ENCODE data around the gene PRKCE.

Gene PRKCE

GRCh38 chr2:45797451-45798230, 146.2 kb downstream of the PRKCE start:
- no peaks in the 10 kb centered on the region for H3K9me3 Mint-ChIP-seq
- H3K4me3 Mint-ChIP-seq: no peak overlapping the region
- H3K27me3 Mint-ChIP-seq (ENCODE audit: low read depth): peaks cover 20% of the 10 kb centered on the region
- no peaks in the 10 kb centered on the region for H3K36me3 Mint-ChIP-seq (ENCODE audit: low read depth)
- TF ChIP-seq CTCF (IDR thresholded peaks at IDR 0.05; ENCODE audit: unreplicated experiment in 3 of 3): no peak
- H3K27ac Mint-ChIP-seq: no peak overlapping the region
- H3K4me1 Mint-ChIP-seq: peaks cover 26% of the 10 kb centered on the region

- Mint-ChIP-seq H3K27me3 (ENCODE audit: low read depth) (peaks cover 15% of the 10 kb centered on the region), H3K4me3 (no peak overlapping the region), H3K27ac (no peak overlapping the region), H3K4me1 (peaks cover 7% of the 10 kb centered on the region), H3K36me3 (ENCODE audit: low read depth) (no peaks in the 10 kb centered on the region), H3K9me3 (no peaks in the 10 kb centered on the region)
- no peak for TF ChIP-seq CTCF (IDR thresholded peaks at IDR 0.05; ENCODE audit: unreplicated experiment in 3 of 3)
Observed at GRCh38 chr2:45799679-45800381, 148.4 kb downstream of the PRKCE start.

GRCh38 chr2:45802499-45803138, 151.1 kb downstream of the PRKCE start:
- H3K4me3 Mint-ChIP-seq: no peak overlapping the region
- no peaks in the 10 kb centered on the region for H3K9me3 Mint-ChIP-seq
- H3K27me3 Mint-ChIP-seq (ENCODE audit: low read depth): peaks cover 11% of the 10 kb centered on the region
- no peak overlapping the region for H3K27ac Mint-ChIP-seq
- no peaks in the 10 kb centered on the region for H3K4me1 Mint-ChIP-seq
- no peak for TF ChIP-seq CTCF (IDR thresholded peaks at IDR 0.05; ENCODE audit: unreplicated experiment in 3 of 3)
- no peaks in the 10 kb centered on the region for H3K36me3 Mint-ChIP-seq (ENCODE audit: low read depth)

- TF ChIP-seq CTCF (IDR thresholded peaks at IDR 0.05; ENCODE audit: unreplicated experiment in 3 of 3): no peak
- no peak overlapping the region for H3K4me3 Mint-ChIP-seq
- no peaks in the 10 kb centered on the region for H3K9me3 Mint-ChIP-seq
- no peaks in the 10 kb centered on the region for H3K36me3 Mint-ChIP-seq (ENCODE audit: low read depth)
- H3K27me3 Mint-ChIP-seq (ENCODE audit: low read depth): peaks cover 8% of the 10 kb centered on the region
- H3K4me1 Mint-ChIP-seq: peaks cover 9% of the 10 kb centered on the region
- no peak overlapping the region for H3K27ac Mint-ChIP-seq
Observed at GRCh38 chr2:45804987-45805755, 153.7 kb downstream of the PRKCE start.

GRCh38 chr2:45806563-45807358, 155.3 kb downstream of the PRKCE start:
- Mint-ChIP-seq H3K36me3 (ENCODE audit: low read depth) (no peaks in the 10 kb centered on the region), H3K9me3 (no peaks in the 10 kb centered on the region), H3K27me3 (ENCODE audit: low read depth) (peaks cover 3% of the 10 kb centered on the region), H3K4me3 (no peak overlapping the region), H3K27ac (no peak overlapping the region), H3K4me1 (peaks cover 15% of the 10 kb centered on the region)
- no peak for TF ChIP-seq CTCF (IDR thresholded peaks at IDR 0.05; ENCODE audit: unreplicated experiment in 3 of 3)

Data from nephron (organoid).